ENCODE results near the gene MAB21L1.

DNA sequence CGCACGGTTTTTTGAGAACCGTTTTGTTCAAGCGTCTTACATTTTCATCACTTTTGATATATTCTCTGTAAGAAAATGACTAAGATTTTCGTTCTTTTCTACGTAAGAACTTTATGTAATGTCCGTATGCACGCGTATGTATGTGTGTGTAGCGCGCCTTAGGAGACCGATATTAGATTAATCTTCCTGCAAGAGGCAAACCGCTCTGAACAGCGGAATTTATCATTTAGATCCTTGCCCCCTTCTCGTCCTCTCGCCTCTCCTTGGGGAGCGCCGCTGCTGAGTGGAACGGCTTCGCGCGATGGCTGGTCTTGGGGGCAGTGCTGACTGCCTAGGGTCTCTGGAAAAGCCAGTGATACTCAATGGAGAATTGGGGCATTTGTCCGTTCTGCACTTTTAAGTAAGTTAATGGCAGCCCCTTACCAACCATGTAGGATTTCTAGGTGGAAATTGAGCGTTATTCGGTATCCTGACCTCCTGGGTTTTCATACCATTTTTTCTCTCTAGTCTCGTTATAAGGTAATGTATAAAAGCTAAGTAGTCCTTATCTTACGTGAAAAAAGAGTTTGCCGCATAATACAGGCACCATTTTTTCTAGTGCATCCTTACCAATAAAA is 4.7 kb downstream of the MAB21L1 start:
- TF ChIP-seq, protein P1, sequence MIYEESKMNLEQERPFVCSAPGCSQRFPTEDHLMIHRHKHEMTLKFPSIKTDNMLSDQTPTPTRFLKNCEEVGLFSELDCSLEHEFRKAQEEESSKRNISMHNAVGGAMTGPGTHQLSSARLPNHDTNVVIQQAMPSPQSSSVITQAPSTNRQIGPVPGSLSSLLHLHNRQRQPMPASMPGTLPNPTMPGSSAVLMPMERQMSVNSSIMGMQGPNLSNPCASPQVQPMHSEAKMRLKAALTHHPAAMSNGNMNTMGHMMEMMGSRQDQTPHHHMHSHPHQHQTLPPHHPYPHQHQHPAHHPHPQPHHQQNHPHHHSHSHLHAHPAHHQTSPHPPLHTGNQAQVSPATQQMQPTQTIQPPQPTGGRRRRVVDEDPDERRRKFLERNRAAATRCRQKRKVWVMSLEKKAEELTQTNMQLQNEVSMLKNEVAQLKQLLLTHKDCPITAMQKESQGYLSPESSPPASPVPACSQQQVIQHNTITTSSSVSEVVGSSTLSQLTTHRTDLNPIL (CRISPR knock-in tag; IDR thresholded peaks at IDR 0.05; ENCODE audit: low read depth) = no peak
- TF ChIP-seq, protein P2, sequence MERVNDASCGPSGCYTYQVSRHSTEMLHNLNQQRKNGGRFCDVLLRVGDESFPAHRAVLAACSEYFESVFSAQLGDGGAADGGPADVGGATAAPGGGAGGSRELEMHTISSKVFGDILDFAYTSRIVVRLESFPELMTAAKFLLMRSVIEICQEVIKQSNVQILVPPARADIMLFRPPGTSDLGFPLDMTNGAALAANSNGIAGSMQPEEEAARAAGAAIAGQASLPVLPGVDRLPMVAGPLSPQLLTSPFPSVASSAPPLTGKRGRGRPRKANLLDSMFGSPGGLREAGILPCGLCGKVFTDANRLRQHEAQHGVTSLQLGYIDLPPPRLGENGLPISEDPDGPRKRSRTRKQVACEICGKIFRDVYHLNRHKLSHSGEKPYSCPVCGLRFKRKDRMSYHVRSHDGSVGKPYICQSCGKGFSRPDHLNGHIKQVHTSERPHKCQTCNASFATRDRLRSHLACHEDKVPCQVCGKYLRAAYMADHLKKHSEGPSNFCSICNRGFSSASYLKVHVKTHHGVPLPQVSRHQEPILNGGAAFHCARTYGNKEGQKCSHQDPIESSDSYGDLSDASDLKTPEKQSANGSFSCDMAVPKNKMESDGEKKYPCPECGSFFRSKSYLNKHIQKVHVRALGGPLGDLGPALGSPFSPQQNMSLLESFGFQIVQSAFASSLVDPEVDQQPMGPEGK (CRISPR knock-in tag; IDR thresholded peaks at IDR 0.05; ENCODE audit: borderline replicate concordance) = no peak

All from SK-N-SH treated with all-trans-retinoic acid at 6 μM for 48 hours (cell line).